ENCODE results near the gene NOP53. TPM values are rescaled to one million over a fixed set of nuclear protein-coding genes. Genes with fewer than 3 reads are reported as not detected.
A peak's percentile ranks its signal among the peaks of the same experiment; 100 is the strongest.

Gene NOP53
- 100 to 1,000 TPM; 436 to 761 TPM for total RNA-seq

DNA sequence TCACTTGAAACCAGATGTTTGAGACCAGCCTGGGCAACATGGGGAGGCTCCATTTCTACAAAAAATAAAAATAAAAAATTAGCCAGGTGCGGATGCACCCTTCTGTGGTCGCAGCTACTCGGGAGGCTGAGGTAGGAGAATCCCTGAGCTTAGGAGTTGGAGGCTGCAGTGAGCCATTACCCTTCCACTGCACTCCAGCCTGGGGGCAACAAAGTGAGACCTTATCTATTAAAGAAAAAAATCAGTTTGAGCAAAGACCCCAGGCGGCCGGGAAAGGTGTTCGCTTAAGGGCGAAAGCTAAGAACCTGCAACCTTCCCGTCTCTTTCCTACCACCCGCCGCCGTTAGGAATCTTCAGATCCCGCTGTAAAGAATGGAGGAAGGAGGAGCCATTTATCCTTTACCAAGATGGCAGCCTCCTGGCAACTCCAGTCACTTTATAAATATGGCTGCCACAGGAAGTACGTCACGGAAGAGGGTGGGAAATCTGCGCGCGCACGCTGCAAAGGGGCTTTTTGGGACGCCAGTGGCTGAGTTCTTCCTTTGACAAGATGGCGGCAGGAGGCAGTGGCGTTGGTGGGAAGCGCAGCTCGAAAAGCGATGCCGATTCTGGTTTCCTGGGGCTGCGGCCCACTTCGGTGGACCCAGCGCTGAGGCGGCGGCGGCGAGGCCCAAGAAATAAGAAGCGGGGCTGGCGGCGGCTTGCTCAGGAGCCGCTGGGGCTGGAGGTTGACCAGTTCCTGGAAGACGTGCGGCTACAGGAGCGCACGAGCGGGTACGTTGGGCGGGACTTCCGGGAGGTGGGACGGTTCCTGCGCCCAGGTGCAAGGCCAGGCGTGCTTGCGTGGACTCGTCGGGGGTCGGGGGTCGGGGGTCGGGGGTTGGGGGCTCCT lies at the start of gene NOP53:
NOP53 (plus strand) TSS at position 537 of the 892 bp plus-strand sequence; CDS start at position 551, 14 bp downstream.
- intact Hi-C loops (cut with DNase I) = no loop called here
- Histone ChIP-seq H3K4me3 (peak within 1 kb of the TSS; percentile 63 to 64), H3K4me1 (peaks cover 48% of the 10 kb centered on the region), H3K9me3 (no peaks in the 10 kb centered on the region), H3K27ac (peak within 1 kb of the TSS; percentile 84 to 99 (median 95)), H3K27me3 (no peaks in the 10 kb centered on the region), H3K36me3 (replicated peaks in 1 of 2; ENCODE audit: insufficient read depth in 1 of 2, low read depth in 2 of 2) (peaks cover 4 to 5% of the 10 kb centered on the region in 2 donors)
- peak; percentile 98 to 99 (median 98) for DNase-seq
- TF ChIP-seq POLR2A (IDR thresholded peaks at IDR 0.05) = peak; percentile 79 to 91 (median 90)
- TF ChIP-seq, protein P1, sequence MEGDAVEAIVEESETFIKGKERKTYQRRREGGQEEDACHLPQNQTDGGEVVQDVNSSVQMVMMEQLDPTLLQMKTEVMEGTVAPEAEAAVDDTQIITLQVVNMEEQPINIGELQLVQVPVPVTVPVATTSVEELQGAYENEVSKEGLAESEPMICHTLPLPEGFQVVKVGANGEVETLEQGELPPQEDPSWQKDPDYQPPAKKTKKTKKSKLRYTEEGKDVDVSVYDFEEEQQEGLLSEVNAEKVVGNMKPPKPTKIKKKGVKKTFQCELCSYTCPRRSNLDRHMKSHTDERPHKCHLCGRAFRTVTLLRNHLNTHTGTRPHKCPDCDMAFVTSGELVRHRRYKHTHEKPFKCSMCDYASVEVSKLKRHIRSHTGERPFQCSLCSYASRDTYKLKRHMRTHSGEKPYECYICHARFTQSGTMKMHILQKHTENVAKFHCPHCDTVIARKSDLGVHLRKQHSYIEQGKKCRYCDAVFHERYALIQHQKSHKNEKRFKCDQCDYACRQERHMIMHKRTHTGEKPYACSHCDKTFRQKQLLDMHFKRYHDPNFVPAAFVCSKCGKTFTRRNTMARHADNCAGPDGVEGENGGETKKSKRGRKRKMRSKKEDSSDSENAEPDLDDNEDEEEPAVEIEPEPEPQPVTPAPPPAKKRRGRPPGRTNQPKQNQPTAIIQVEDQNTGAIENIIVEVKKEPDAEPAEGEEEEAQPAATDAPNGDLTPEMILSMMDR (IDR thresholded peaks at IDR 0.05) = peak in 4 of 7 experiments; percentile 2 to 44 (median 37)
- peak; percentile 74 for ATAC-seq
- 2 to 10% methylated on average over 15 to 52 of the region's 53 CpGs for WGBS, 2 donors

DNA sequence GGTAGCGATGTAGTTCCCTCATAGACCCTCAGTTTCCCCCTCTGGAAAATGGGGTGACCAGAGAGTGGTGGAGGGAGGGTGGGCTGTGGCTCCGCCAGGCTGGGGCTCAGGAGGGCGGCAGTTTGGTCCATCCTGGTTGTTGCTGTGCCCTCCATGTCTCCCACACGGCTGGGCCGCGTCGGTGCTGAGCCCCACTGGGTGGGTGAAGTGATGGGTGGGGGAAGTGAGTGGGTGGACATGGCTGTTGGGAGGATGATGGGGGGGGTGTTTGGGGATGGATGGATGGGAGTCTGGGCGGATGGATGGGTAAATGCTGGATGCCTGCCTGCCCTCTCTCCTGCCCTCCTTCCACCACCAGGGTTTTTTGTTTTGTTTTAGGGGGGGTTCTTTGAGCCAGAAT lies 48.7 kb upstream of the NOP53 start:
- Histone ChIP-seq H3K27me3 (no peaks in the 10 kb centered on the region), H3K27ac (no peak overlapping the region), H3K4me1 (peaks cover 4% of the 10 kb centered on the region), H3K9me3 (no peaks in the 10 kb centered on the region), H3K36me3 (replicated peaks in 1 of 2; ENCODE audit: insufficient read depth in 1 of 2, low read depth in 2 of 2) (peaks cover 2 to 7% of the 10 kb centered on the region in 2 donors), H3K4me3 (no peak overlapping the region)
- intact Hi-C loops (cut with DNase I) = no loop called here
- no peak for ATAC-seq
- DNase-seq = no peak
- TF ChIP-seq, protein P1 (IDR thresholded peaks at IDR 0.05) = no peak
- no peak for TF ChIP-seq POLR2A (IDR thresholded peaks at IDR 0.05)
- 92 to 96% methylated on average over 6 to 8 of the region's 8 CpGs for WGBS, 2 donors

DNA sequence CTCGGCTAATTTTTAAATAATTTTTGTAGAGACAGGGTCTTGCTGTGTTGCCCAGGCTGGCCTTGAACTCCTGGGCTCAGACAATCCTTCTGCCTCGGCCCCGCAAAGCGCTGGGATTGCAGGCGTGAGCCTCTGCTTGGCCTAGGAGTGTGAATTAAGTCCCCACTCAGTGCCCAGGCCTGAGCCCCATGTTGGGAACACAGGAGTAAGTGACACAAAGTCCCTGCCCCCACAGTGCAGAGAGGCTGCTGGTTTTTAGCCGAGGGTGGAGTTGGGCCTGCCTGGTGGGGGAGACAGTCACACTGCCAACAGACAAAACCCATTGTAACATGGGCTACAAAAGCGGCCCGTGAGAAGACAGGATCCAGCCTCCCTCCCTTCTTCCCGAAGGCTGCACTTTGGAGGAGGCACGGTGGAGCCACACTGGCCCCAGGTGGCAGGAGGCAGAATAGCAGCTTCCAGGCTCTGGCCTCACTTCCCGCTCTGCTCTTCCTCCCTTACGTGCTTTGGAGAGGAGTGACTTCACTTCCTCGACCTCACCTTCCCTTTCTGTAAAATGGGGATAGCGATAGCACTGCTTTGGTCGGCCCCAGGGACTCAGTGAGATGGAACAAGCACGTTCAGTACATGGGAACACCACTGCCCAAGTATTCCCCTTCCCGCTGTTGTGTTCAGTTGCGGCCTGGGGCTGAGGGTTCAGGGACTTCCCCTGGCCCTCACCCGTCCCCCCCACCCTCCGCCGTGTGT lies 47.3 kb upstream of the NOP53 start:
- DNase-seq = peak; percentile 74 to 77 (median 76)
- peak; percentile 86 for ATAC-seq
- intact Hi-C loops (cut with DNase I) = no loop called here

DNA sequence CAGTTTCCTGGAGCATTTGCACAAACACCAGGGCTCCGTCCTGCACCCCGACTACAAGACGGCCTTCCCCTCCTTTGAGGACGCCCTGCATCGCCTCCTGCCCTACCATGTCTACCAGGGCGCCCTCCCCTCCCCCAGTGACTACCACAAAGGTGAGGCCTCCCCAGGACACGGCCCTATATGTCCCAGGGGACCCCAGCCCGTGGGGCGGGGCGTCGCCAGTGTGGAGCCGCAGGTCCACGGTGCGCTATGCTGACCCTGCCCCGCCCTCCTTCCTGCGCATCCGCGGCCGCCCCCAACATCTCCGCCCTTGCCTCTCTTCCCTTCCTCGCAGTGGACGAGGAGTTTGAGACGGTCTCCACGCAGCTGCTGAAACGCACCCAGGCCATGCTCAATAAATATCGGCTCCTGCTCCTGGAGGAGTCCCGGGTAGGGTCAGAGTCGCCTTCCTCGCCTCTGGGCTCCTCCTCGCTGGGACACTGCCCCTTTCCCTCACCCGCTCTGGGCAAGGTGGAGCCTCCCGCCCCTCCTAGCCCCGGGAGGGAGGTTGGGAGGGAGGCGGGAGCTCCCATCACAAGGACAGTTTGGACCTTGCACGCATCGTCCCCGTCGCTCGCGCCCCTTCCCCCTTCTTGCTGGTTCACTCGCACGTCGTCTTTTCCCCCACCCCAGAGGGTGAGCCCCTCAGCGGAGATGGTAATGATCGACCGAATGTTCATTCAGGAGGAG lies 46.6 kb upstream of the NOP53 start:
- Histone ChIP-seq H3K9me3 (no peaks in the 10 kb centered on the region), H3K27me3 (no peaks in the 10 kb centered on the region), H3K4me1 (peaks cover 4% of the 10 kb centered on the region), H3K36me3 (replicated peaks in 1 of 2; ENCODE audit: insufficient read depth in 1 of 2, low read depth in 2 of 2) (peaks cover 2 to 7% of the 10 kb centered on the region in 2 donors), H3K4me3 (no peak overlapping the region), H3K27ac (no peak overlapping the region)
- ATAC-seq = no peak
- TF ChIP-seq POLR2A (IDR thresholded peaks at IDR 0.05) = no peak
- TF ChIP-seq, protein P1 (IDR thresholded peaks at IDR 0.05) = no peak
- WGBS, 2 donors = 83 to 87% methylated on average over 40 to 44 of the region's 46 CpGs
- intact Hi-C loops (cut with DNase I) = no loop called here
- no peak for DNase-seq

More for the DNA sequence above, 47.3 kb upstream of the NOP53 start:
- WGBS, 2 donors = 31 to 43% methylated on average over 12 to 21 of the region's 21 CpGs
- Histone ChIP-seq H3K9me3 (no peaks in the 10 kb centered on the region), H3K4me1 (peaks cover 4% of the 10 kb centered on the region), H3K36me3 (replicated peaks in 1 of 2; ENCODE audit: insufficient read depth in 1 of 2, low read depth in 2 of 2) (peaks cover 2 to 7% of the 10 kb centered on the region in 2 donors), H3K27ac (no peak overlapping the region), H3K27me3 (no peaks in the 10 kb centered on the region), H3K4me3 (no peak overlapping the region)
- TF ChIP-seq, protein P1 (IDR thresholded peaks at IDR 0.05) = peak; percentile 91 to 98 (median 96)
- TF ChIP-seq POLR2A (IDR thresholded peaks at IDR 0.05) = no peak

Measured in body of pancreas (tissue), 4 donors.